ENCODE measurements around the gene LDHAL6A. TPM values are rescaled to one million over a fixed set of nuclear protein-coding genes. Genes with fewer than 3 reads are reported as not detected.
A peak's percentile ranks its signal among the peaks of the same experiment; 100 is the strongest.

LDHAL6A gene
- total and polyA plus RNA-seq, 2 of the 13 experiments (the other 11 are each of a cell fraction or from before 2014, with no cell fraction given), result not detected

DNA sequence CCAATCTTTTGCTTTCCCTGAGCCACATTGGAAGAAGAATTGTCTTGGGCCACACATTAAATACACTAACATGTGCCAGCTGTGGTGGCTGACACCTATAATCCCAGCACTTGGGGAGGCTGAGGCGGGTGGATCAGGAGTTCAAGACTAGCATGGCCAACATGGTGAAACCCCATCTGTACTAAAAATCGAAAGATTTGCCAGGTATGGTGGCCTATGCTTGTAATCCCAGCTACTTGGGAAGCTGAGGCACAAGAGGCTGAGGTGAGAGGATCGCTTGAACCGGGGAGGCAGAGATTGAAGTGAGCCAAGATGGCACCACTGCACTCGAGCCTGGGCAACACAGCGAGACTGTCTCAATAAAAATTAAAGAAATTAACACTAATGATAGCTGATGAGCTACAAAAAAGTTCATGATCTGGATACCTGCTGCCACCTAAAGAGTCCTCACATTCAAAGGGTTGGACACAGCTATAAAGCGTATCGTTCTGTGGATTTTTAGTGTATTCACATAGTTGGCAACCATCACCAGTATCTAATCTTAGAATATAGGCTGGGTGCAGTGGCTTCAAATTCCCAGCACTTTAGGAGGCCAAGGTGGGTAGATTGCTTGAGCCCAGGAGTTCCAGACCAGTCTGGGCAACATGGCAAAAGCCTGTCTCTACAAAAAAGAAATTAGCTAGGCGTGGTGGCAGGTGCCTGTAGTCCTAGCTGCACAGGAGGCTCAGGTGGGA, 46.9 kb upstream of the LDHAL6A start (continued):
- TF ChIP-seq, protein P1, sequence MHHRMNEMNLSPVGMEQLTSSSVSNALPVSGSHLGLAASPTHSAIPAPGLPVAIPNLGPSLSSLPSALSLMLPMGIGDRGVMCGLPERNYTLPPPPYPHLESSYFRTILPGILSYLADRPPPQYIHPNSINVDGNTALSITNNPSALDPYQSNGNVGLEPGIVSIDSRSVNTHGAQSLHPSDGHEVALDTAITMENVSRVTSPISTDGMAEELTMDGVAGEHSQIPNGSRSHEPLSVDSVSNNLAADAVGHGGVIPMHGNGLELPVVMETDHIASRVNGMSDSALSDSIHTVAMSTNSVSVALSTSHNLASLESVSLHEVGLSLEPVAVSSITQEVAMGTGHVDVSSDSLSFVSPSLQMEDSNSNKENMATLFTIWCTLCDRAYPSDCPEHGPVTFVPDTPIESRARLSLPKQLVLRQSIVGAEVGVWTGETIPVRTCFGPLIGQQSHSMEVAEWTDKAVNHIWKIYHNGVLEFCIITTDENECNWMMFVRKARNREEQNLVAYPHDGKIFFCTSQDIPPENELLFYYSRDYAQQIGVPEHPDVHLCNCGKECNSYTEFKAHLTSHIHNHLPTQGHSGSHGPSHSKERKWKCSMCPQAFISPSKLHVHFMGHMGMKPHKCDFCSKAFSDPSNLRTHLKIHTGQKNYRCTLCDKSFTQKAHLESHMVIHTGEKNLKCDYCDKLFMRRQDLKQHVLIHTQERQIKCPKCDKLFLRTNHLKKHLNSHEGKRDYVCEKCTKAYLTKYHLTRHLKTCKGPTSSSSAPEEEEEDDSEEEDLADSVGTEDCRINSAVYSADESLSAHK (CRISPR knock-in tag; IDR thresholded peaks at IDR 0.05; ENCODE audit: borderline replicate concordance), result no peak
- TF ChIP-seq ZC3H13 (CRISPR knock-in tag; IDR thresholded peaks at IDR 0.05) (peak; percentile 95), FOXO1 (CRISPR knock-in tag; IDR thresholded peaks at IDR 0.05) (no peak), MIER2 (CRISPR knock-in tag; IDR thresholded peaks at IDR 0.05) (0 out of 2 replicates have a peak, but pooled peaks have one; percentile 18), KLF16 (CRISPR knock-in tag; IDR thresholded peaks at IDR 0.05) (no peak), ZBTB44 (CRISPR knock-in tag; IDR thresholded peaks at IDR 0.05) (no peak), HNF4A (CRISPR knock-in tag; IDR thresholded peaks at IDR 0.05) (no peak), PAX8 (CRISPR knock-in tag; IDR thresholded peaks at IDR 0.05; ENCODE audit: borderline replicate concordance) (no peak), KLF11 (CRISPR knock-in tag; IDR thresholded peaks at IDR 0.05) (no peak), ZMYM3 (CRISPR knock-in tag; IDR thresholded peaks at IDR 0.05) (no peak), RXRB (CRISPR knock-in tag; IDR thresholded peaks at IDR 0.05; ENCODE audit: borderline replicate concordance) (no peak), ZNF775 (CRISPR knock-in tag; IDR thresholded peaks at IDR 0.05; ENCODE audit: borderline replicate concordance) (no peak), YEATS2 (CRISPR knock-in tag; IDR thresholded peaks at IDR 0.05; ENCODE audit: borderline replicate concordance) (no peak), MIXL1 (CRISPR knock-in tag; IDR thresholded peaks at IDR 0.05) (peak; percentile 44; the same call in 1 of the 2 replicates), POLR2A (IDR thresholded peaks at IDR 0.05; ENCODE audit: insufficient read depth in 1 of 2, low read depth in 2 of 2, low read length in 2 of 2) (peak; percentile 50 to 70)
- TF ChIP-seq, protein P2, sequence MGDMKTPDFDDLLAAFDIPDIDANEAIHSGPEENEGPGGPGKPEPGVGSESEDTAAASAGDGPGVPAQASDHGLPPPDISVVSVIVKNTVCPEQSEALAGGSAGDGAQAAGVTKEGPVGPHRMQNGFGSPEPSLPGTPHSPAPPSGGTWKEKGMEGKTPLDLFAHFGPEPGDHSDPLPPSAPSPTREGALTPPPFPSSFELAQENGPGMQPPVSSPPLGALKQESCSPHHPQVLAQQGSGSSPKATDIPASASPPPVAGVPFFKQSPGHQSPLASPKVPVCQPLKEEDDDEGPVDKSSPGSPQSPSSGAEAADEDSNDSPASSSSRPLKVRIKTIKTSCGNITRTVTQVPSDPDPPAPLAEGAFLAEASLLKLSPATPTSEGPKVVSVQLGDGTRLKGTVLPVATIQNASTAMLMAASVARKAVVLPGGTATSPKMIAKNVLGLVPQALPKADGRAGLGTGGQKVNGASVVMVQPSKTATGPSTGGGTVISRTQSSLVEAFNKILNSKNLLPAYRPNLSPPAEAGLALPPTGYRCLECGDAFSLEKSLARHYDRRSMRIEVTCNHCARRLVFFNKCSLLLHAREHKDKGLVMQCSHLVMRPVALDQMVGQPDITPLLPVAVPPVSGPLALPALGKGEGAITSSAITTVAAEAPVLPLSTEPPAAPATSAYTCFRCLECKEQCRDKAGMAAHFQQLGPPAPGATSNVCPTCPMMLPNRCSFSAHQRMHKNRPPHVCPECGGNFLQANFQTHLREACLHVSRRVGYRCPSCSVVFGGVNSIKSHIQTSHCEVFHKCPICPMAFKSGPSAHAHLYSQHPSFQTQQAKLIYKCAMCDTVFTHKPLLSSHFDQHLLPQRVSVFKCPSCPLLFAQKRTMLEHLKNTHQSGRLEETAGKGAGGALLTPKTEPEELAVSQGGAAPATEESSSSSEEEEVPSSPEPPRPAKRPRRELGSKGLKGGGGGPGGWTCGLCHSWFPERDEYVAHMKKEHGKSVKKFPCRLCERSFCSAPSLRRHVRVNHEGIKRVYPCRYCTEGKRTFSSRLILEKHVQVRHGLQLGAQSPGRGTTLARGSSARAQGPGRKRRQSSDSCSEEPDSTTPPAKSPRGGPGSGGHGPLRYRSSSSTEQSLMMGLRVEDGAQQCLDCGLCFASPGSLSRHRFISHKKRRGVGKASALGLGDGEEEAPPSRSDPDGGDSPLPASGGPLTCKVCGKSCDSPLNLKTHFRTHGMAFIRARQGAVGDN (CRISPR knock-in tag; IDR thresholded peaks at IDR 0.05), result no peak
- TF ChIP-seq, protein P3, sequence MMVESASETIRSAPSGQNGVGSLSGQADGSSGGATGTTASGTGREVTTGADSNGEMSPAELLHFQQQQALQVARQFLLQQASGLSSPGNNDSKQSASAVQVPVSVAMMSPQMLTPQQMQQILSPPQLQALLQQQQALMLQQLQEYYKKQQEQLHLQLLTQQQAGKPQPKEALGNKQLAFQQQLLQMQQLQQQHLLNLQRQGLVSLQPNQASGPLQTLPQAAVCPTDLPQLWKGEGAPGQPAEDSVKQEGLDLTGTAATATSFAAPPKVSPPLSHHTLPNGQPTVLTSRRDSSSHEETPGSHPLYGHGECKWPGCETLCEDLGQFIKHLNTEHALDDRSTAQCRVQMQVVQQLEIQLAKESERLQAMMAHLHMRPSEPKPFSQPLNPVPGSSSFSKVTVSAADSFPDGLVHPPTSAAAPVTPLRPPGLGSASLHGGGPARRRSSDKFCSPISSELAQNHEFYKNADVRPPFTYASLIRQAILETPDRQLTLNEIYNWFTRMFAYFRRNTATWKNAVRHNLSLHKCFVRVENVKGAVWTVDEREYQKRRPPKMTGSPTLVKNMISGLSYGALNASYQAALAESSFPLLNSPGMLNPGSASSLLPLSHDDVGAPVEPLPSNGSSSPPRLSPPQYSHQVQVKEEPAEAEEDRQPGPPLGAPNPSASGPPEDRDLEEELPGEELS (CRISPR knock-in tag; IDR thresholded peaks at IDR 0.05), result no peak
- TF ChIP-seq, protein P4, sequence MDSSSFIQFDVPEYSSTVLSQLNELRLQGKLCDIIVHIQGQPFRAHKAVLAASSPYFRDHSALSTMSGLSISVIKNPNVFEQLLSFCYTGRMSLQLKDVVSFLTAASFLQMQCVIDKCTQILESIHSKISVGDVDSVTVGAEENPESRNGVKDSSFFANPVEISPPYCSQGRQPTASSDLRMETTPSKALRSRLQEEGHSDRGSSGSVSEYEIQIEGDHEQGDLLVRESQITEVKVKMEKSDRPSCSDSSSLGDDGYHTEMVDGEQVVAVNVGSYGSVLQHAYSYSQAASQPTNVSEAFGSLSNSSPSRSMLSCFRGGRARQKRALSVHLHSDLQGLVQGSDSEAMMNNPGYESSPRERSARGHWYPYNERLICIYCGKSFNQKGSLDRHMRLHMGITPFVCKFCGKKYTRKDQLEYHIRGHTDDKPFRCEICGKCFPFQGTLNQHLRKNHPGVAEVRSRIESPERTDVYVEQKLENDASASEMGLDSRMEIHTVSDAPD (CRISPR knock-in tag; IDR thresholded peaks at IDR 0.05), result peak; percentile 37; the same call in 1 of the 2 replicates

All from HepG2 (cell line).